Activated gamma-delta T cell (primary cell): Measurements from ENCODE around the gene ITSN2.

Source experiments
- DNase-seq: peaks from one replicate; lab custom pipeline; 2025; lab: John Stamatoyannopoulos, UW

The ITSN2 gene

DNA sequence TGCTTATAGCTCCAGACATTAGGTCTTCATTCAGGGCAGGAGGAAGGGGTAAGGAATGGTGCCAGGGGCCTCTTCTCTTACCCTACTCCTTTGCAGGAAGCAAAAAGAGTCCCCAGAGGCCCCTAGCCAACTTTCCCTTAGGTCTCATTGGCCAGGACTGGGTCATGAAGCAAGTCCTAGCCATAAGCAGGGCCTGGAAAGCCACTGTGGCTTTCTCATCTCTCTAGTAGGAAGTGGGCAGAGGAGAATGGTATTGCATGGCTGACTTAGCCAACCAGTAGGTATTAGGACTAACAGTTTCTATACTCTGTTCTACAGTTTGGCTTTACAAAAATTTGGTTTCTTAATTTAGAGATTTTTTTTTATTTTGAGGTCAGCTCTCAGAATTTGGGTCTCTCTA, 180.7 kb downstream of the ITSN2 start:
- DNase-seq, result no peak

DNA sequence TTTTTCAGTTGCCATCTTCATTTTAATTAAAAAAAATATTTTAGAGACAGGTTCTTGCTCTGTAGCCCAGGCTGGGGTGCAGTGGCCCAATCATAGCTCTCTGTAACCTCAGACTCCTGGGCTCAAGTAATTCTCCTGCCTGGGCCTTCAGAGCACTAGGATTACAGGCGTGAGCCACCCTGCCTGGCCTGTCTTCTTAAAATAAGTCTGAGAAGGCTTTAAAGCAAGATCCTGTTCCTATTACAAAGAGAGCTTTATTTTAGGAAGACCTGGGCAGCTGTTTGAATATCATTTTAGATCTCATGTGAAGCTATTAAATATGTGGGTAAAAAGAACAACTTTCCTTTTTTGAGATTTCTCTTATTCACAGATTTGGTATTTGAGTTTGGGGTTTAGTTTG, 184.0 kb downstream of the ITSN2 start:
- DNase-seq, result no peak

DNA sequence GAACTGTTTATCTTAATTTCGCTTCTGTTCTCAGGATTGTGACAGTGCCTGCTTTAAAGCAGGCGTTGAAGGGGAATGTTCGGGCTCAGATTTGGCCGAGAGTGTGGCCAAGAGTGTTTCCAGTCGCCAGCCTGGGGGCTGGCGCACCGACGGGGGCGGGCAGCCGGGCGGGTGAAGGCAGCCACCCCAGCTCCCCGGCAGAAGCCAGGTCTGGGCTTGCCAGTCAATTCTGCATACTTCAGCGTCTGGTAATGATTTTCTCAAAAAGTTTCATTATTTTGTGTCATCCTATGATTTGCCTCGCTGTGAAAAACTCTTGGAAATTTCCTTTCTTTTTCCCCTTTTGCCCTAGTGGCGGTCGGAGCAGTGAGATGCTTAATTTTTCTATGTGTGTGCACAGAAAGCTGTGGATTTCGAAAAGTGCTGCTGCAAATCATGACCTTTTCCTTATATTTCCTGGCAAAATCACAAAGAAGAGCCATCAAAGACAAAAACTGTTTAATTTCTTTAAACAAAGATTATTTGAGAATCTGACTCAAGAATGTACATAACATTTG, 184.6 kb downstream of the ITSN2 start:
- no peak for DNase-seq

DNA sequence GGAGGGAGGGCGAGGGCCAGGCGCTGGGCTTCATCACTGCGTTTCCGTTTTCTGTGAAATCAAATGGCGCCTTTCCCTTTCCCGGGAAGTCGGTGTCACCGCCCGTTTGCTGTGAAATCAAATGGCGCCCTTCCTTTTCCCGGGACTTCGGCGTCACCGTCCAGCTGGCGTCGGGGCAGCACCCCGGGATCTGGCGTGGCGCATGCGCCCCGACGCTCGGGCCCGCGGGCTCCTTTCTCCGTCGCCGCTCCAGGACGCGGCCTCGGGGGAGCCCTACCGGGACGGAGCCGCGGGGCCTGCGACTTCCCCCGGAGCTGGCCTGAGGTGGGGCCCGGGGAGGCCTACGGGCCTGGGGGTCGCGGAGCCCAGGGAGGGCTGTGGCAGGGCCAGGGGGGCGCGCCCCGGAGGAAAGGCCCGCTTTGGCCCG, 185.5 kb downstream of the ITSN2 start, which contains the start of gene FAM228A:
Gene FAM228A, plus strand, starts transcription at position 203 of the 427 bp plus-strand sequence. CDS start 428 bp downstream, outside the sequence.
- no peak for DNase-seq

DNA sequence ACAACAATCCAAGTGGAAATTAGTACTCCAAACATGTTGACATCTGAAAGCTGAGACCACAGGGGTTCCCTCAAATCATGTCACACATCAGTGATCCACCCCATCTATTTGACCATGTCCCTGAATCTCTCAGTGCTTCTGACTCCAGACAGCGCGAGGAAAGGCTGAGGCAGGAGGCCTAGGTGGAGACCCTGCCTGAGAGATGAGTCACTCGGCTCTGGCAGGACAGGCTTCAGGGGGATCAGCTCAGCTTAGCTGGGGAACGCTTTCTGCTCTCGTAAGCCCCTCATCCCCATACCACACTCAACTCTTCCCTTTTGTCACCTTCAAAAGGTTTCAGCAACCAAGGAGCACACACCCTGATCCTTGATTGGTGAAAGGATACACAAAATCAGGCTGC, 191.3 kb downstream of the ITSN2 start:
- no peak for DNase-seq

DNA sequence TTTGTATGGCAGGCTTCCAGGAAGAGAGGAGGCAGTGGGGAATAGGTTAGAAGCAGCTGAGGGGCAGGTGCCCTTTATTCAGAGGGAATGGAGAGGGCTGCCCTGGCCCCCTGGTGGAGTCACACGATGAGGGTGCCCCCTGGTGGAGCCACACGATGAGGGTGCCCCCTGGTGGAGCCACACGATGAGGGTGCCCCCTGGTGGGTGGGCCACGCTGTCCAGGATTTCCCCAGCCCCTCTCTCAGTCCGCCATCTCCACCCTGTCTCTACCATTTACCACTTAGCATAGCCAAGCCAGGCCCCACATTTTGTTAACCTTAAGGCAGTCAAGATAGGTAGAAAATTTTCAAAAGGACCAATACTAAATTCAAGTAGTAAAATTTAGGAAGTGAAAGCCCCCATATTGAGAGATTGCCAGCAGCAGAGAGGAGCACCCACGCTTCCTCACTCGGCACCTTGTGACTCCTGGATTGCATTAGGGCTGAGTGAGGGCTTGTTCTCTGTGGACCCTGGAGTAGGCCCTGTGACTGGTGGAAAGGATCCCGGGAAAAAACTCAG, 195.8 kb downstream of the ITSN2 start:
- no peak for DNase-seq

DNA sequence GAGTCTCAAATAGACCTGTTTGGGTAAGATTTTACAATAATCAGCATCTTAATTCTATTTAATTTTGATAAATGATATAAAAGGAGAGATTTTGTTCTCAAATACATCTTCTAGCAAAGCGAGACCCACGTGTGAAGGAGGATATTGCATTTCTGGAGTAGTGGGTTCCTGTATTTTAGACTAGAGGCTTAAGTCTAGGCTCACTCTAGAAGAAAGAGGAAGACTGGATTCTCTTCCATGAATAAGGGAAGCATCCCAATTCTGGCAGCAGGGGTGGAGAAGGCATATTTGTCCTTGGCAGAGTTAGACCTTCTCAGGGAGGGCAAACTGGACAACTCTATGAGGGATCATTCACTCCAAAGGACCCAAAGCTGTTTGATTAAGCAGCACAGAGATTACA, 196.7 kb downstream of the ITSN2 start:
- no peak for DNase-seq

DNA sequence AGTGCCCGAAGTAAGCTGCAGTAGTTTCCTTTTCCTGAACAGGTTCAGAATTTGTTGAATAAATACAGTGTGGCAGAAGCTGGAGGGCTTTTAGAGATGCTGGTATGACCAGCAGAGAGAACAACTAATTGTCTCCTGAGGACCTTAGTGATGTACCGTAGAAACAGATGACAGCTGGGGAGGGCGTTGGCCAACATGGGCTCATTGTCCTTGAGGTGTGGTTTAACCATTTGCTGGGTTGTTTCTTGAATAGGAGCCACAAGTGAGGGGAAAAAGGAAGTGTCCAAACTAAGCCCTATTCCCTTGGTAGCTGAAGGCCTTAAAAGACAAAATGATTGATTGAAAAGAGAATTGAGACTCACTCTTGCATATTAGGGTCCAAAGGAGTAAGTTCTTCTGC, 197.2 kb downstream of the ITSN2 start:
- no peak for DNase-seq

DNA sequence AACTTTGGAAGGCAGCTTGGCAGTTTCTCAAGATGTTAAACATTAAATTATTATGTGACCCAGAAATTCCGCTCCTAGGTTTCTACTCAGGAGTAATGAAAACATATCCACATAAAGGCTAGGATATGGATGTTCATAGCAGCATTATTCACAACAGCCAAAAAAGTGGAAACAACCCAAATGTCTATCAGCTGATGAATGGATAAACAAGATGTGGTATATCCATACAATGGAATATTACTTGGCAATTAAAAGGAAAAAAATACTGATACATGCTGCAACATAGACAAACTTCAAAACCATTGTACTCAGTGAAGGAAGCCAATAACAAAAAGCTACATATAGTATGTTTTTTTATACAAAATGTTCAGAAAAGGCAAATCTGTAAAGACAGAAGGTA, 197.8 kb downstream of the ITSN2 start:
- DNase-seq, result no peak

DNA sequence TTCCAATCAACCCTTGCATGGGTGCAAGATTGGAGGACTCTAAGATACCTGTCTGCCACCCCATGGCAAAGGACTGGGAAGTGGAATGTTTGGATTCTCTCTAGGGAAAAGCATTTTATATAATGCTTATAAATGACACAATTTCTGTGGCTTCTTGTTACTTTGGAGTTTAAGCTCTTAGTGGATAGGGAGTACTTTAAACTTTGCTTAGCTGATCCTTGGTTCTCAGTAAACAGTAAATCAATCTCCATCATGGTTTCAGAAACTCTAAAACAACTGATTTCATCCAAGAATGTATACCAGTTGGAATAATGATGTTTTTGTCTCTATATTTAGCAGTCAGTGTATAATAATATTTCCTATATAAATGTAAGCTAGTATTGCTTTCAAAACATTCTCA, 199.6 kb downstream of the ITSN2 start:
- DNase-seq, result no peak

DNA sequence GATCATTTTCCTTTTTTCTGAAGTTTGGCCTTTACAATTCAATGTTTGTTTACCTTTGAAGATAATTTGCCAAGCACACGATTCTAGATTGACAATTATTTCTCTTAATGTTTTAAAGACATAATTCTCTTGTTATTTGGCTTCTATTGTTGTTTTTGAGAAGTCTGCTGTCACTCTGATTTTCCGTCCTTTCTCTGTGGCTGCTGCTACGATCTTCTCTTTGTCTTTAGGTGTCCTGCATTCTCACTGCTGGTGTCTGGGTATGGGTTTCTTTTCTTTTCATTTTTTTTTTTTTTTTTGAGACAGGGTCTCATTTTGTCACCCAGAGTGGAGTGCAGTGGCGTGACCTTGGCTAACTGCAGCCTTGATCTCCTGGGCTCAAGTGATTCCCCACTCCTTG, 200.6 kb downstream of the ITSN2 start:
- DNase-seq, result no peak

DNA sequence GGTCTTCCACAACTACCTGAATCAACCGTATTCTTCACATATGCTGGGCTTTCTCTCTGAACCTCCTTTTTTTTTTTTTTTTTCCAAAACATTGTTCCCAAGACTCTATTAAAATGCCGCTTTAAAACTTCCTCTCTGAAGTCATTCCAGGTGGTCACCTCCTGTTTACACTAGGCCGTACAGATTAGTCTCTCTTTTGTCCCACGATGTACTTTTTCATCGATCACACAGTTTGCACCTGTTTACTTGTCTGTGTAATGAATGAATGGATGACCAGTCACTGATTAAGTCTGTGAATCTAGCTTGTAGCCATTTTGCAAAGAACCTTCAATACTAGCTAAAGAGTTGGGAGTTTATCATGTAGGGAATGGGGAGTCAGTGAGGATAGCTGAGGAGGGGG, 202.2 kb downstream of the ITSN2 start:
- DNase-seq, result no peak

DNA sequence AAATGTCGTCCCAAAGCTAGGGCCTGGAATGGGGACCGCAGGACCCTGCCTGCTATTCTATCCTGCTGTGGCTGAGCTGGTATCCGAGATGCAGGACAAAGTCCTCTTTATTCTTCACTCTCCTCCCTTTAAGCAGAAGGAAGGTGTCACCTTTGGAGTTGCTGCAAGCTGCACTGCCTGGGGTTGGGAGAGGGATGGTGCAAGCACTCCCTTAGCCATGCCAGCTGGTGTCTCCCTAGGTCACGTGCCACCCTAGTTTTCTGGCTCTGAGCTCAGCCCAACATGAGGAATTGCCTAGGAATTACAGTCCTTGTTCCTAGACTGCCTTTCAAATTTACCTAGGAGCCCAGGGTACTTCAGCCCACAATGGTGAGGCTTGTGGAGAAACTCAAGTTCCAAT, 206.9 kb downstream of the ITSN2 start:
- no peak for DNase-seq
